RWPE2 (cell line): ENCODE data around the gene BRINP3.
A peak's percentile ranks its signal among the peaks of the same experiment; 100 is the strongest.

Source experiments
- ATAC-seq: fragments of 200-7000 bp; cut with Tn5 transposase; 3 replicates; pipeline ENCODE4 v1.9.1; 2021; ENCODE audit warnings: low read depth
- DNase-seq: peaks from one replicate; pipeline ENCODE4 v3.0.0-alpha.2; 2020; ENCODE audit warnings: low spot score
- H3K27ac ChIP-seq: fragments of 450-650 bp; 2 replicates; pipeline ENCODE4 v1.5.1; 2017; ENCODE audit warnings: mild to moderate bottlenecking; ENCODE audit not compliant: poor library complexity, severe bottlenecking
- H3K27me3 ChIP-seq: fragments of 250-450 bp; sonication (Bioruptor Pico); 2 replicates; pipeline ENCODE4 v1.5.1; 2021; ENCODE audit warnings: mild to moderate bottlenecking, moderate library complexity; ENCODE audit not compliant: insufficient read depth, poor library complexity, severe bottlenecking
- H3K36me3 ChIP-seq: fragments of 250-450 bp; sonication (Bioruptor Pico); 2 replicates; pipeline ENCODE4 v1.5.1; 2020; ENCODE audit warnings: low read depth, mild to moderate bottlenecking, moderate library complexity
- H3K4me1 ChIP-seq: fragments of 250-450 bp; sonication (Bioruptor Pico); 2 replicates; pipeline ENCODE4 v1.5.1; 2021; ENCODE audit warnings: mild to moderate bottlenecking, moderate library complexity; ENCODE audit not compliant: insufficient read depth, poor library complexity, severe bottlenecking
- H3K4me3 ChIP-seq: fragments of 250-450 bp; sonication (Bioruptor Pico); 2 replicates; pipeline ENCODE4 v1.5.1; 2021; ENCODE audit warnings: mild to moderate bottlenecking, moderate library complexity; ENCODE audit not compliant: severe bottlenecking
- H3K9me3 ChIP-seq: fragments of 250-450 bp; sonication (Bioruptor Pico); 2 replicates; pipeline ENCODE4 v1.5.1; 2021; ENCODE audit warnings: mild to moderate bottlenecking, moderate library complexity; ENCODE audit not compliant: severe bottlenecking
- CTCF ChIP-seq: fragments of 450-650 bp; IDR thresholded peaks from one replicate; pipeline ENCODE4 v1.5.1; 2017; ENCODE audit warnings: mild to moderate bottlenecking, moderate library complexity; ENCODE audit not compliant: poor library complexity, severe bottlenecking

BRINP3 gene

GRCh38 chr1:190494451-190494850 lies 16.8 kb upstream of the BRINP3 start:
- no peaks in the 10 kb centered on the region for H3K4me1 ChIP-seq
- DNase-seq (no peak), ATAC-seq (no peak)
- H3K27ac ChIP-seq = no peak overlapping the region
- no peak overlapping the region for H3K4me3 ChIP-seq
- H3K9me3 ChIP-seq = no peaks in the 10 kb centered on the region
- no peaks in the 10 kb centered on the region for H3K36me3 ChIP-seq
- no peaks in the 10 kb centered on the region for H3K27me3 ChIP-seq
- TF ChIP-seq CTCF = no peak

- DNase-seq = no peak
- Histone ChIP-seq H3K27ac (no peak overlapping the region), H3K4me3 (no peak overlapping the region), H3K9me3 (no peaks in the 10 kb centered on the region), H3K36me3 (no peaks in the 10 kb centered on the region), H3K4me1 (no peaks in the 10 kb centered on the region), H3K27me3 (no peaks in the 10 kb centered on the region)
- peak; percentile 11 for TF ChIP-seq CTCF
- no peak for ATAC-seq
These were observed 13.7 kb upstream of the BRINP3 start for GRCh38 chr1:190491404-190491803.

- TF ChIP-seq CTCF = no peak
- Histone ChIP-seq H3K4me3 (no peak overlapping the region), H3K9me3 (no peaks in the 10 kb centered on the region), H3K27me3 (peaks cover 9% of the 10 kb centered on the region), H3K36me3 (no peaks in the 10 kb centered on the region), H3K4me1 (no peaks in the 10 kb centered on the region), H3K27ac (no peak overlapping the region)
- ATAC-seq = no peak
- no peak for DNase-seq
These were observed 6.4 kb upstream of the BRINP3 start for GRCh38 chr1:190484045-190484444.

GRCh38 chr1:190480231-190480630 lies 2.6 kb upstream of the BRINP3 start:
- no peaks in the 10 kb centered on the region for H3K36me3 ChIP-seq
- DNase-seq (no peak), ATAC-seq (no peak)
- H3K4me1 ChIP-seq = no peaks in the 10 kb centered on the region
- no peak overlapping the region for H3K4me3 ChIP-seq
- no peak overlapping the region for H3K27ac ChIP-seq
- no peak for TF ChIP-seq CTCF
- peaks cover 40% of the 10 kb centered on the region for H3K27me3 ChIP-seq
- H3K9me3 ChIP-seq = no peaks in the 10 kb centered on the region

- no peaks in the 10 kb centered on the region for H3K9me3 ChIP-seq
- no peak for DNase-seq
- no peak overlapping the region for H3K27ac ChIP-seq
- no peaks in the 10 kb centered on the region for H3K36me3 ChIP-seq
- no peak for TF ChIP-seq CTCF
- no peak for ATAC-seq
- peaks cover 47% of the 10 kb centered on the region for H3K27me3 ChIP-seq
- H3K4me3 ChIP-seq = no peak overlapping the region
- no peaks in the 10 kb centered on the region for H3K4me1 ChIP-seq
These were observed 1.9 kb upstream of the BRINP3 start for GRCh38 chr1:190479516-190479915.
